Caco-2 (cell line): ENCODE results near the gene C5. TPM values are rescaled to one million over a fixed set of nuclear protein-coding genes. Genes with fewer than 3 reads are reported as not detected.

Experiments
- BruUV-seq: library from RNA; stranded (reverse); fragments of 400-500 nt; replicated peaks from 2 replicates; lab custom pipeline; 2021; lab: Mats Ljungman, UMichigan
- CTCF ChIA-PET: fragments of 300-600 bp; sonication (Branson Sonifier 250); formaldehyde crosslinking; loops from one replicate; lab custom pipeline; 2022; ENCODE audit warnings: antibody characterized with exemption; lab: Charles Lee
- POLR2A ChIA-PET: fragments of 300-600 bp; sonication (Branson Sonifier 250); formaldehyde crosslinking; loops from one replicate; lab custom pipeline; 2022; ENCODE audit warnings: antibody characterized with exemption; lab: Charles Lee
- DNase-seq, 2 experiments: peaks; one replicate each; pipeline versions ENCODE4 v3.0.0 to v3.0.0-alpha.2; 2020 to 2022
- H3K27me3 ChIP-seq: replicated peaks from 2 replicates; pipeline ENCODE4 v1.6.0; 2011; ENCODE audit warnings: low read length; ENCODE audit not compliant: control insufficient read depth, insufficient read depth
- H3K36me3 ChIP-seq: 2 replicates; pipeline ENCODE4 v1.5.1; 2011; ENCODE audit warnings: low read length; ENCODE audit not compliant: control insufficient read depth, insufficient read depth
- H3K4me1 ChIP-seq: fragments of 250-450 bp; sonication (Bioruptor Pico); 2 replicates; pipeline ENCODE4 v1.5.1; 2020; ENCODE audit warnings: mild to moderate bottlenecking
- H3K4me3 ChIP-seq: 2 replicates; pipeline ENCODE4 v1.5.1; 2011; ENCODE audit warnings: low read depth, mild to moderate bottlenecking, control low read depth, low read length
- H3K9me3 ChIP-seq: fragments of 250-450 bp; sonication (Bioruptor Pico); 2 replicates; pipeline ENCODE4 v1.5.1; 2020; ENCODE audit warnings: mild to moderate bottlenecking, moderate library complexity
- H3K27ac Mint-ChIP-seq: one replicate; pipeline ENCODE4 v1.8.0; 2022; ENCODE audit warnings: mixed read lengths; ENCODE audit not compliant: unreplicated experiment
- H3K27me3 Mint-ChIP-seq: one replicate; pipeline ENCODE4 v1.8.0; 2022; ENCODE audit warnings: mixed read lengths; ENCODE audit not compliant: insufficient read depth, unreplicated experiment
- H3K36me3 Mint-ChIP-seq: one replicate; pipeline ENCODE4 v1.8.0; 2022; ENCODE audit warnings: mild to moderate bottlenecking, mixed read lengths; ENCODE audit not compliant: insufficient read depth, unreplicated experiment
- H3K4me1 Mint-ChIP-seq: one replicate; pipeline ENCODE4 v1.8.0; 2022; ENCODE audit warnings: low read depth, mixed read lengths; ENCODE audit not compliant: unreplicated experiment
- H3K4me3 Mint-ChIP-seq: one replicate; pipeline ENCODE4 v1.8.0; 2022; ENCODE audit warnings: mild to moderate bottlenecking, moderate library complexity, mixed read lengths; ENCODE audit not compliant: unreplicated experiment
- H3K9me3 Mint-ChIP-seq: one replicate; pipeline ENCODE4 v1.8.0; 2022; ENCODE audit warnings: mixed read lengths; ENCODE audit not compliant: unreplicated experiment
- intact Hi-C: fragments of 100-400 bp; cut with micrococcal nuclease; formaldehyde crosslinking; loops from one replicate; pipeline ENCODE4 v1.10.0; 2022; ENCODE audit not compliant: unreplicated experiment
- total RNA-seq: library from RNA; stranded (reverse); gene quantifications from 2 replicates; pipeline ENCODE4 v1.2.3, GENCODE V29; 2022
- TF ChIP-seq, protein P1 (sequence below), 2 experiments: fragments of 200-600 bp in 1 of 2; IDR thresholded peaks; 1 replicate in 1 of 2; 2 replicates in 1 of 2; pipeline versions ENCODE4 v1.5.1 to v1.8.0; 2011 to 2022; ENCODE audit warnings: antibody characterized with exemption in 1 of 2, control low read depth in 1 of 2, inconsistent platforms in 1 of 2, low read depth in 1 of 2, low read length in 1 of 2, mild to moderate bottlenecking in 1 of 2, moderate library complexity in 1 of 2; ENCODE audit not compliant: insufficient read depth in 1 of 2, severe bottlenecking in 1 of 2, unreplicated experiment in 1 of 2

Gene C5
- total RNA-seq, 1 experiment from 2014 or later = 14.9 TPM

DNA sequence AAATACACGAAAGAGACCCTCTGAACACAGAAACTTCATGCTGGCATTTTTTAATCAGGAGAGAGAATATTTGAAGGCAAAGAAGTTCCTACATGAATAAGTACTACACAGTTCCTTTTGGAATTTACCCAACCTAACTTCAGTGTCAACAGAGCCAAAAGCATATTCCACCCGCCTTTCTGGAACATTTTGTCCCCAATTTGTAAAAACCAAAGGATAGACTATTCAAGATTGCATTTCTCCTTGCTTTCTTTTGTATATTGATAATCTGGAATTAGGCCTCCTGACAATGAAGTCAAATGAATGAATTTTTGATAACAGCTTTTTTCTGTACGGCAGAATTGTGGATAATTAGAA, 84.1 kb downstream of the C5 start:
- CTCF ChIA-PET = no interaction called here
- TF ChIP-seq, protein P1, sequence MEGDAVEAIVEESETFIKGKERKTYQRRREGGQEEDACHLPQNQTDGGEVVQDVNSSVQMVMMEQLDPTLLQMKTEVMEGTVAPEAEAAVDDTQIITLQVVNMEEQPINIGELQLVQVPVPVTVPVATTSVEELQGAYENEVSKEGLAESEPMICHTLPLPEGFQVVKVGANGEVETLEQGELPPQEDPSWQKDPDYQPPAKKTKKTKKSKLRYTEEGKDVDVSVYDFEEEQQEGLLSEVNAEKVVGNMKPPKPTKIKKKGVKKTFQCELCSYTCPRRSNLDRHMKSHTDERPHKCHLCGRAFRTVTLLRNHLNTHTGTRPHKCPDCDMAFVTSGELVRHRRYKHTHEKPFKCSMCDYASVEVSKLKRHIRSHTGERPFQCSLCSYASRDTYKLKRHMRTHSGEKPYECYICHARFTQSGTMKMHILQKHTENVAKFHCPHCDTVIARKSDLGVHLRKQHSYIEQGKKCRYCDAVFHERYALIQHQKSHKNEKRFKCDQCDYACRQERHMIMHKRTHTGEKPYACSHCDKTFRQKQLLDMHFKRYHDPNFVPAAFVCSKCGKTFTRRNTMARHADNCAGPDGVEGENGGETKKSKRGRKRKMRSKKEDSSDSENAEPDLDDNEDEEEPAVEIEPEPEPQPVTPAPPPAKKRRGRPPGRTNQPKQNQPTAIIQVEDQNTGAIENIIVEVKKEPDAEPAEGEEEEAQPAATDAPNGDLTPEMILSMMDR (IDR thresholded peaks at IDR 0.05; ENCODE audit: insufficient read depth in 1 of 2, low read depth in 1 of 2, low read length in 1 of 2, severe bottlenecking in 1 of 2, unreplicated experiment in 1 of 2) = no peak
- H3K4me3 ChIP-seq = no peak overlapping the region
- H3K4me3 Mint-ChIP-seq = no peak overlapping the region
- DNase-seq = no peak
- no peaks in the 10 kb centered on the region for H3K9me3 Mint-ChIP-seq
- no peaks in the 10 kb centered on the region for H3K9me3 ChIP-seq
- POLR2A ChIA-PET = no interaction called here
- peaks cover 11% of the 10 kb centered on the region for H3K4me1 ChIP-seq
- no peaks in the 10 kb centered on the region for H3K36me3 Mint-ChIP-seq
- no TSS peak for BruUV-seq
- peaks cover 12% of the 10 kb centered on the region for H3K4me1 Mint-ChIP-seq
- intact Hi-C loops = no loop called here
- H3K27ac Mint-ChIP-seq = no peak overlapping the region
- no peaks in the 10 kb centered on the region for H3K27me3 Mint-ChIP-seq
- no peaks in the 10 kb centered on the region for H3K36me3 ChIP-seq
- no peaks in the 10 kb centered on the region for H3K27me3 ChIP-seq

DNA sequence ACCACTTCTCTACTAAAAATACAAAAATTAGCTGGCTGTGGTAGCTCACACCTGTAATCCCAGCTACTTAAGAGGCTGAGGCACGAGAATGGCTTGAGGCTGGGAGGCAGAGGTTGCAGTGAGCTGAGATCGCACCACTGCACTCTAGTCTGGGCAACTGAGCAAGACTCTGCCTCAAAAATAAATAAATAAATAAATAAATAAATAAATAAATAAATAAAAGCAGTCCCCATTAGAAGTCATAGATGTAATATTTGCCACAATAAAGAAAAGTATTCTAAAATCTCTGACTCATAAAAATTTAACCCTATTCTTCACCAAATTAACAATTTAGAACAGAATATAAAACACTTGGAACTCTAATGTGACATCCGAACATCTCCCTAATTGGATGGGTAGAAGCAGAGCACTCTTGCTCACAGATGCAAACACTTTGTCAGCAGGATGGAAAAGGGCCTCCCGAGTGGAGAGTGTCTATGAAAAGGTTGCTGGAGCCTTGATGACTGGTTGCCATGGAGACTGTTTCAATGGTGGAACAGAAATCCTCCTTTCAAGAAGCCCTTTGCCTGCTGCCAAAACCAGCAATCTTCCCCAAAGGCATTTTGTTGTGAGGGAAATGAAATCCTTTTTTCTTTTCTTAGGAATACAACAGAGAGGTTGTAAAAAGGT, 84.6 kb downstream of the C5 start:
- intact Hi-C loops = no loop called here
- H3K4me3 Mint-ChIP-seq = no peak overlapping the region
- no peak overlapping the region for H3K27ac Mint-ChIP-seq
- CTCF ChIA-PET = no interaction called here
- no peaks in the 10 kb centered on the region for H3K9me3 Mint-ChIP-seq
- no peaks in the 10 kb centered on the region for H3K27me3 Mint-ChIP-seq
- DNase-seq = no peak
- peaks cover 10% of the 10 kb centered on the region for H3K4me1 Mint-ChIP-seq
- Histone ChIP-seq H3K4me1 (peaks cover 8% of the 10 kb centered on the region), H3K36me3 (no peaks in the 10 kb centered on the region), H3K4me3 (no peak overlapping the region), H3K27me3 (no peaks in the 10 kb centered on the region), H3K9me3 (no peaks in the 10 kb centered on the region)
- H3K36me3 Mint-ChIP-seq = no peaks in the 10 kb centered on the region
- BruUV-seq = no TSS peak
- TF ChIP-seq, protein P1 (IDR thresholded peaks at IDR 0.05; ENCODE audit: insufficient read depth in 1 of 2, low read depth in 1 of 2, low read length in 1 of 2, severe bottlenecking in 1 of 2, unreplicated experiment in 1 of 2) = no peak
- POLR2A ChIA-PET = no interaction called here

DNA sequence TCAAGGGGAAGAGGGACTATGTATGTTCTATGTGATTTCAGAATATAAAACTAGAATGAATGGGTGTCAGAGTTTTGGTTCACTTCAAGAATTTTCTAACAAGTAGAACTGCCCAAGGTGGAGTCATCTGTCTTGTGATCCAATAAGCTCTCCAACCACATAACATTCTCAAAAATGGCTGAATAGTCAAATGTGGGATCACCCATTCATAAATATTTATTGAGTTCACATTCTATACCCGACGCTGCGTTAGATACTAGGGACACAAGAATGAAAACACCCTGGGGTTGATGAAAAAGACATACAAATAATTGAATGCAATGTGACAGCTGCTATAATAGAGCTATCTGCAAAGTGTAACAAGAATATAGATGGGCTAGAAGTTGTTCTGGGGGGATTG, 88.1 kb downstream of the C5 start:
- Mint-ChIP-seq H3K9me3 (no peaks in the 10 kb centered on the region), H3K27ac (no peak overlapping the region), H3K27me3 (no peaks in the 10 kb centered on the region), H3K4me3 (no peak overlapping the region), H3K36me3 (no peaks in the 10 kb centered on the region), H3K4me1 (no peaks in the 10 kb centered on the region)
- intact Hi-C loops = no loop called here
- no peaks in the 10 kb centered on the region for H3K9me3 ChIP-seq
- TF ChIP-seq, protein P1 (IDR thresholded peaks at IDR 0.05; ENCODE audit: insufficient read depth in 1 of 2, low read depth in 1 of 2, low read length in 1 of 2, severe bottlenecking in 1 of 2, unreplicated experiment in 1 of 2) = no peak
- no peak for DNase-seq
- no peaks in the 10 kb centered on the region for H3K27me3 ChIP-seq
- H3K4me1 ChIP-seq = no peaks in the 10 kb centered on the region
- CTCF ChIA-PET = no interaction called here
- H3K36me3 ChIP-seq = no peaks in the 10 kb centered on the region
- BruUV-seq = no TSS peak
- POLR2A ChIA-PET = no interaction called here
- H3K4me3 ChIP-seq = no peak overlapping the region
